ENCODE measurements around the gene MINDY4.
A peak's percentile ranks its signal among the peaks of the same experiment; 100 is the strongest.

MINDY4 gene

DNA sequence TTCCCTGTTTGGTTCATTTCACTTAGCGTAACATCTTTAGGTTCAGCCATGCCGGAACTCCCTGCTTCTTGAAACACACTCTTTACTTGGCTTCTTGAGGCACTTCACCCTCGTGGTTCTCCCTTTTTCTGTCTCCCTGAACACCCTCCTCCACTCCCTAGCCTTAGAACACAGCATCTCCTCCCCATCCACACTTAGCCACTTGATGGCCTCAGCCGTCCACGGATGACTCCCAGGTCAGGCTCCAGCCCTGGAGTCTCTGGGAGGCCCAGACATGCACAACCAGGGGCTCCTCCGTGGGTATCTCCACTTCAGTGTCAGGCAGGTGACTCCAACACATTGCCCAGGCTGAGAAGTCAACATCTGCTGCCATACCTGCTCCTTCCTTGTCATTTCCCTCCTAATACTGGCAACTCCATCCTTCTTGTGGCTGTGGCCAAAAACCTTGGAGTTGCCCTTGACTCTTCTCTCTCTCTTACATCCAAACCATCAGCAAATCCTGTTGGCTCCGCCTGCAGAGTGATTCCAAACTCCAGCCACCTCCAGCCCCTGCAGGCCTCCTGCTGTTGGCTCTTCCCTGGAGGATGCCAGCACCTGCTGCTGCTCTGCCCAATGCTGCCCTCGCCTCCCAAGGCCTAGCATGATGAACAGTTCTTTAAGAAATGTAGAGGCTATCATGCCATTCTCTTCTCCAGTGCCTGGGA is 27.7 kb upstream of the MINDY4 start:
- no peak for DNase-seq

DNA sequence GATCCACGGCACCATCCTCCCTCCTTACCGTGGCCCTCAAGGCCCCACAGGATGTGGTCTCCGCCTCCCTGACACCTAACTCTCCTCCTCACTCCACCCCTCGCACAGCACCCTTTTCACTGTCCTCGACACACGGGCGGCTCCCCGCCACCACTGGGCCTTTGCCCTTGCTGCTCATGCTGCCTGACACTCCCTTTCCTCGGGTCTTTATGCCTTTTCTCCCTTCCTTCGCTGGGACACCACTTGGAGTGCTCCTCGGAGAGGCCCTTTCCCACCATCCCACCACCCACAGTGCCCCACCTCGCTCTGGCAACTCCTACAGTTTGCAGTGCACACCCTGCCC is 27.2 kb upstream of the MINDY4 start:
- DNase-seq = no peak

DNA sequence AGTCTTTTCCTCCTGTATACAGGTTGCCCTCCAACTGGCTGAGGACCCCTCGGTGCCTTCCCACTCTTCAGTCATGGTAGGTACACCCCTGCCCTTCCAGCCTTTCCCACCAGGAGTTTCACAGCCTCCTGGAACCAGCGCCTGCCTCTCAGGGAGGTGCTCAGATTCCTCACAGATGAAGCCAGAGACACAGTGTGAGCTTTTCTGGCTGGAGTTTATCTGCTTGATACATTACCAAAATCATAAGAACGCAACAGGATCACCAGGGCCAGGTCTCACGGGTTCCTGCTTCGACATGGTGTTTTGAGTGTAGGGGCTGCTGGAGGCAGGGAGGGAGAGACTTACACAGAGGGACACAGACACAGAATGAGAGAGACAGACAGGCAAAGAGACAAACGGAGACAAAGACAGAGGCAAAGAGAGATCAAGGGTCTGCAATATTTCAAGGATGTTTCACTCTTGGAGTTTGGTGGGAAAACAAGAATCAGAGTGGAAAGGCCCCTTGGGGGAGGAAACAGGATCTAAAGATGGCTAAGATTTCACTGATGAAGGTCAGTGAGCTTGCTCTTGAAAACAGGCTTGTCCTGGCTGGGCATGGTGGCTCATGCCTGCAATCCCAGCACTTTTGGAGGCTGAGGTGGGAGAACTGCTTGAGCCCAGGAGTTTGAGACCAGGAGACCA is 25.8 kb upstream of the MINDY4 start:
- DNase-seq = no peak

DNA sequence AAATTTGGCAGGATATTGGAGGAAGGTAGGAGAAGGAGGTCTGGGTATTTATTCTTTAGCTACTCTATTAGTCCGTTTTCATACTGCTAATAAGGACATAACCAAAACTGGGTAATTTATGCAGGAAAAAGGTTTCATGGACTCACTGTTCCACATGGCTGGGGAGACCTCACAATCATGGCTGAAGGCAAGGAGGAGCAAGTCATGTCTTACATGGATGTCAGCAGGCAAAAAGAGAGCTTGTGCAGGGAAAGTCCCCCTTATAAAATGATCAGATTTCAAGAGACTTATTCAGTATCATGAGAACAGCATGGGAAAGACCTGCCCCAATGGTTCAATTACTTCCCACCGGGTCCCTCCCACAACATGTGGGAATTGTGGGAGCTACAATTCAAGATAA is 21.2 kb upstream of the MINDY4 start:
- DNase-seq = no peak

DNA sequence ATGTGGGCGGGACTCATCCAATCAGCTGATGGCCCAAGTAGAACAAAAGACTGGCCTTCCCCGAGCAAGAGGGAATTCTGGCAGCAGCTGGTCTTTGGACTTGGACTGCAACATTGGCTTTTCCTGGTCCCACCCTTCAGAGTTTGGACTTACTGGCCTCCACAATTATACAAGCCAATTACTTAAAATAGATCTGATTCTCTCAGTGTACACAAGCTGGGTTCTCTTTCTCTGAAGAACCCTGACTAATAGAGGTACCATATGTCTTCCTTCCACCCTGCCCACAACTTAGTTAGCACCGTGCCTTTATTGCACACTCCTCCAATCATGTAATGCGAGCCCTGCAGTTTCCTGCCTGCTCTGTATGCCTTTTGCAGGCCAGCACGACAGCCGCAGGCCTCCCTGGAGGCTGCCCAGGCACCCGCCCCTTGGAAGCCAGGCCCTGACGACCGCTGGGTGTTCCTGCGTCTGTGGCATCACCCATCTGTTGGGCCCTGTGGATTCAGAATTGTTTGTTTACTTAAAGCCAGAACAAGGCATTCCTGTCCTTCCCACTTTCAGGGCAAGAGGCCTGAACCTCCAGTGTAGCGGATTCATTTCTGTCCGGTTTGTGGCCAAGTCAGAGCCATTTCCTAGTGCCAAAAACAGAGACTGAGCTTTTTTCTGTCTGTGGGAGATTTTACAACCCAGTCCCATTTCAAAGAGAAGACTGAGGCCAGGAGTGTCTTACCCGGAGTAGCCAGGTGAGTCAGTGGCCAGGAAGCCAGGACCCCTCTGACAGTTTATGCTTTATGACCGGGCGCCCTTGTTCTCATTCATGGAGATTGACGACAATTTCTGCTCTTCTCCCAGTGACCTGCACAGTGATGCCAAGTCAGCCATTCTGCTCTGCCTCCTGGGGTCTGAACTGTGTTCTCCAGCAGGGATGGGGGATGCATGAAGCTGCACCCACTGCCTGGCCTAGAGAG is 20.2 kb upstream of the MINDY4 start:
- peak in 1 of 2 experiments; percentile 71 for DNase-seq

DNA sequence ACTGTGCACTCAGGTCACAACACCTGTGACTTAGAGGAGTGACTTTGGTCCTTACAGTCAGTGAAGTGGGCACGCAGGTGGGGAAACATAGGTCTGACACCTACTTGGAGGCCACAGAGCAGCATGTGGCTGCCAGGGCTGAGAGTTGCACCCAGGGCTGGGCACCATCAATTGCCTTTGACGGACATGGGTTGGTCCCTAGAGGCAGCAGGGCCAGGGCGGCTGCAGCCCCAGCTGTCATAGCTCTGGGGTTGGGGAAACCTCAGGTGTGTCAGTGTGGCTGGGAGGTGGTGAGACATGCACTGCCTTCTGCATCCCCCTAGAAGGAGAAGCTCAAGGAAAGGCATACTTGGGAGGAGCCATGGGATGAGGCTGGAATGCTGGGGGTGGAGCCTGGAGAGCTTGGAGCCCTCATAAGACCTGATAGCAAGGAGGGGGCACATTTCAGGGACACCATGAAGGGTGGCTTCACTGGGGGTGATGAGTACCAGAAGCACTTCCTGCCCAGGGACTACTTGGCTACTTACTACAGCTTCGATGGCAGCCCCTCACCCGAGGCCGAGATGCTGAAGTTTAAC is 19.4 kb upstream of the MINDY4 start, which contains the start of gene INMT:
Gene INMT, plus strand, starts transcription at position 440 of the 578 bp plus-strand sequence. Its CDS starts 16 bp downstream, at position 456.
- DNase-seq = no peak

DNA sequence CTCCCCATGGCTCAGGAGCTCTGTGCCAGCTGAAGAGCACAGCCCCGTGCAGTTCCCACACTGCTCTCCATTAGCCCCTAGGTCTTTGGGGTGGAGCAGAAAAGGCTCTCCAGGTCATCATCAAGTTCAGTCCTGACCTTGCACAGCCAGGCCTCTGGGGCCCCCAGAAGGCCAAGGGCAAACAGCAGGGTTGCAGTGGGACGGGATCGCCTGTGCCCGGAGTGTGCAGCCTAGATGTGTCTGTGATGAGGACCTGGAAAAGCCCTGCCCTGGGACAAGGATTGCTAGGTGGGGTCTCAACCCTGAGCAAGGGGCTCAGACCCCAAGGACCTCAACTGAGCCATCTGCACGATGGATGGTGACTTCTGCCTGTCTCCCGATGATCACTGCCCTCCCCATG is 18.7 kb upstream of the MINDY4 start:
- no peak for DNase-seq

DNA sequence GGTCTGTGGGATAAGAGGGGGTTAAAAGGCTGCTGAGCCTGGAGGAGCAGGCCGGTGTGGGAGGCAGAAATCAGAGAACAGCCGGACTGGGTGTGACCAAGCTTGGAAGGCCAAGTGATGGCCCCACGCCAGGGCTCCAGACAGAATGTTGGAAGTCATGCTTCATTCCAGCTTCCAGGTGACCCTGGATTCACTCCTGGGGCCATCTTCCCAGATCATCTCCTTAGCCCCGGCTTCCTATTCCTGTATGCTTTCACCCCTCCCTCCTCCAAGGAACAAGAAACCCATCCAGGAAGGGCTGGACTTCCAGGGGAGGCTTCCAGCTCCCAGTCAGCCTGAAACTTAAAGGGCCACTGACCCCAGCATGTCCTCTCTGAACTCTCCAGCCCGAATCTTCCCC is 18.2 kb upstream of the MINDY4 start:
- DNase-seq = no peak

DNA sequence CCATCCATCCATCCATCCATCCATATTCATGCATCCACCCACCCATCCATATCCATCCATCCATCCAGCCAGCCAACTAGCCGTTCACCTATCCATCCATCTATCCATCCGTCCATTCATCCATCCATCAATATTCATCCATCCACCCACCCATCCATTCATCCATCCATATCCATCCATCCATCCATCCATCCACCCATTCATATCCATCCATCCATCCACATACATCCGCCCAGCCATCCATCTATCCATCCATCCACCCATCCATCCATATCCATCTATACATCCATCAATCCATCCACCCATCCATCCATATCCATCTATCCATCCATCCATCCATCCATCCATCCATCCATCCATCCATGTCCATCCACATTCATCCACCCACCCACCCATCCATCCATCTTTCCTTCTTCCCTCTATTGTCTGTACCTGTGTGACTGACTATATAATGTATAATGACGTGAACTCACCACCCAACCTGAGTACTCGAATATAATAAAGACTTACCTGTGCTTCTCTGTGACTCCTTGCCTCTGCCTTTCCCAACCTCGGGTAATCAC is 16.8 kb upstream of the MINDY4 start:
- no peak for DNase-seq

DNA sequence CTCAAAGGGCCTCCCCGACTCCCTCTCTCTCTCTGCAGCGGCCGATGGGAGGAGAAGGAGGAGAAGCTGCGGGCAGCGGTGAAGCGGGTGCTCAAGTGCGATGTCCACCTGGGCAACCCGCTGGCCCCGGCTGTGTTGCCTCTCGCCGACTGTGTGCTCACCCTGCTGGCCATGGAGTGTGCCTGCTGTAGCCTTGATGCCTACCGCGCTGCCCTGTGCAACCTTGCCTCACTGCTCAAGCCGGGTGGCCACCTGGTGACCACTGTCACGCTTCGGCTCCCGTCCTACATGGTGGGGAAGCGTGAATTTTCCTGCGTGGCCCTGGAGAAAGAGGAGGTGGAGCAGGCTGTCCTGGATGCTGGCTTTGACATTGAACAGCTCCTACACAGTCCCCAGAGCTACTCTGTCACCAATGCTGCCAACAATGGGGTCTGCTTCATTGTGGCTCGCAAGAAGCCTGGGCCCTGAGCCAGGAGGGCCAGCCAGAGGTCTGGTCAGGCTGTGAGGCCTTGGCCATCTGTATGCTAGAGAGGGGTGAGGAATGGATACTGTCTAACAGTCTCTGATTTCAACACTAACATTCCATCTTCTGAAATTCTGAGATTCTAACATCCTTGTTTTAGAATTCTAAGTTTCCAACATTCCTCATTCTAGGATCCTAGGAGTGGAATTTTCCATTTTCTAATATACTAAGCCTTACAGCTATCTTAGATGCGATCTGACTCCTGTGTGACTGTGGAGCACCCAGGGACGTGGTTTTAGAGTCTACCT is 15.6 kb upstream of the MINDY4 start:
- DNase-seq = peak in 1 of 2 experiments; percentile 22

DNA sequence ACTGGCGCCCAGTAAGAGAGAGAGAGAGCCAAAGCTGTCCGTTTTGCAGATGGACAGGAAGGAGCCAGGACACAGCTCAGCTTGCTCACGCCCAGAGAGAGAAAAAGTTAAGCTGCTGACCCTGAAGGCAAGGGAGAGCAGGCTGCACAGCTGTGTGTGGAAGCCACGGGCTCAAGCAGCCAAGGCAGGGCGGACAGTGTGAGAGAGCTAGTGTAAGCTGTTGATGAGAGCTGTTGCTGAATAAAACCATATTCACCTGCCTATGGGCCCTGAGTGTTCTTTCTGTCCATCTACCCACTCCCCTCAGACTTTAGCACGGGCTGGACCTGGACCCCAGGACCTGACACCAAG is 13.9 kb upstream of the MINDY4 start:
- no peak for DNase-seq

DNA sequence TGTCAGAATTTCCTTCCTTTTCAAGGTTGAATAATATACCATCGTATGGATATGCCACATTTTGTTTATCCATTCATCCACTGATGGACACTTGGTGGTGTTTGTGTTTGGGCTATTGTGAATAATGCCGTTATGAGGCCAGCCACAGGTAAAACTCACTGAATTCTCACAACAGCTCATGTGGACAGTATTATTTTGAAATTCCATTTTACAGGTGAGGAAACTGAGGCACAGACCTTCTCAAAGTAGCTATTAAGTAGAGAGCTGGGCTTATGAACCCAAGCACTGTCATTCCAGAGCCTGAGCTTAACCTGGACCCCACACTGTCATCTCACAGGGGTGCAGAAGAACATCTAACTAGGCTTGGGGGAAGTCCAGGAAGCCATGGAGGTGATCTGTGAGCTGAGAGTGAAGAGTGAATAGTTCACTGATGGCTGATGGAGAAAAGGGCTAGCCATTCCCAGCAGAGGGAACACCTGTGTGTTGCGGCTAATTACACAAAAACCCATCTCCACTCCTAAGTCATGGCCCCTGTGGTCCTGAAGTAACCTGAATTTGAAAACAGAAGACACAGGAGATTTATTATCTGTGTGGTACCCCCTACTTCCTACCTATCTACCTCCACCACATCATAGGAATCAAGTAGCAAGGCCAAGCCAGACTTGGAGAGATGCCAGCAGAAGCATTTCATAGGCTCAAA is 10.6 kb upstream of the MINDY4 start:
- no peak for DNase-seq

DNA sequence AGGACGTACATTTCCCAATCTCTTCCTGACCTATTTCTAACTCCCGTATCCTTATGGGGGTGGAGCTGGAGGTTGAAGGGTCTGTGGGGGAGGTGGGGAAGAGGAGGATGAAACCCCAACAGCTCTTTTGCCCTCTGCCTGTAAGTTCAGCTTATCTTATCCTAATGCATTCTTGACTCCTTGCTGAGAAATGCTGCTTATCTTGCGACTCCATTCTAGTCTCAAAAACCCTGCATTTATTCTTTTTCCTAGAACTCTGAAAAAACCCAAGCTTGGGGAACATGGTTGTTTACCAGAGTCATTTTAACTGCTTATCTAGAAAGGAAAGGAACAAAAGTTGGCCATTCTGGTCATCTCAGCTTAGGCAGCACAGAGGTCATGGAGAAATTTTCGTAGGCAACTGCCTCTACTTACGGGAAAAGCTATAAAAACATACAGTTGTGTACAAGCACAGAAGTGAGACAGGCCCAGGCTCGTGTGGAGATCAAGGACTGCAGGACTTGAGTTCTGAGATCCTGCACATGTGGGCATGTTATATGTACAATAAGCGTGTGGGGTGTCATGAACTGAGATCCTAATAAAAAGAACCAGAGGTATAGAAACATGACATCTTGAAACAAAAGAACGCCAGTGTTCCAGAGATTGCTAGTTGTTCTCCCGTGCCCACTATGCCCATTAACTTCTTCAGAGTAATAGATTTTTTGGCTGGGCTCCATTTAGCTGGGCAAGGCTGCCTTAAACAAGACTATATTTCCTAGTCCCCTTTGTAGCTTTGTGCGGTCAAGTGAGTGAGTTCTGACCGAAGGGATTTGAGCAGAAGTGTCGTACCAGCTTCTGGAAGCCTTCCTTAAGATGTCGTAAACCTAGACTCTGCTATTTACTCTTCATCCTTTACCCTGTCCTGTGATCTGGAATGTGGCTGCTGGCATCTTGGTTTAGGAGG is 9.7 kb upstream of the MINDY4 start:
- DNase-seq = no peak

DNA sequence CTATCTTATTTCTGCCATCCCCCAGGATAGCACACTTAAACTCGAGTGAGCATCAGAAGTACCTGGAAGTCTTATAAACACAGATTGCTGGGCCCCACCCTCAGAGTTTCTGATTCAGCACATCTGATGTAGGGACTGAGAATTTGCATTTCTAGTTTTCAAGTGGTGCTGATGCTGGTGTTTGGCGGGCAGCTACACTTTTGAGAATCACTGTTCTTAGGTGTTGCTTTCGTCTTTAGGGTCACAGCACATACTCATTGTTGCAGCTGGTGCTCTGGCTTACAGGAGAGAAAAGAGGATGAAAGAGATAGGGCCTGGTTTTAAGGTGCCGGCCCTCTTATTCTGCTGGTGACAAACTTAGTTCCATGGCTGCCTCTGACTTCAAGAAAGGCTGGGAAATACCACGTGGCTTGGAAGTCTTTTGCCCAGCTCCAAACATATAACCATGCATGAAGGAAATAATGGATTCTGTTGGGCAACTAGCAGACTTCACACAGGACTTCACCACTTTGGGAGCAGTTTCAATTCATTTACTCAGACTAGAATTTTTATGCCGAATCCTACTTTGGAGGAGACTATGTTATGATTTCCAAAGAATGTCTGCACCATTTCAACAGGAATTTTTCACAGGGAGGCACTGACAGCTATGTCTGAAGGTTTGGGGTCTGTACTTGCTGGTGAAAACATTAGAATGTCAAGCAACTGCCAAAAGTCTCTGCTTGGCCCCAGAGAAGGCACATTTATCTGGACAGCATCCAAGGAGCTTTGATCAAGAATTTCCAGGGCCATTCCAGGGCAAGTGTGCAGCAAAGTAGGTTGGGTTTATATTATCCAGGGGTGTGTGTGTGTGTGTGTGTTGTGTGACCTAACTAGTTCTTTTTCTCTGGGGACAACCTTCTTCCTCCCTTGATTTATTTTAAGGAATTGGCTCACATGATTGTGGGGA is 6.9 kb upstream of the MINDY4 start:
- no peak for DNase-seq

DNA sequence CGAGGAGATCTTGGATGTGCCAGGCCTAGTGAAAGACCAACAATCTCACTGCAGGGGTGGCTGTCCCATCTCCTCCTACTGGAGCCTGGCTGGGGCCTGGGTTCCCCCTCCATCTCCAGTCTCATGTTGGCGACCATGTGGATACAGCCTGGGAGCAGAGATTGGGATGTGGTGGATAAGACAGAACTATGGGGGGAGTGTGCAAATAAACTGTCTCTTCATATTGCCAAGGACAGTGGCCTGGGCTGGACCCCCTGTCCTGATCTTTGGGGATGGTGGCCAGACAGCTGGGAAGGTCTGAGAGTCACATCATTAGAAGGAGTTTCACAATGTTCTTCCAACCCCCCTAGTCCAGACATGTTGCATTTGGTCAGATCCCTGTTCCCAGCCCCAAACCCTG is 5.8 kb upstream of the MINDY4 start:
- DNase-seq = no peak

DNA sequence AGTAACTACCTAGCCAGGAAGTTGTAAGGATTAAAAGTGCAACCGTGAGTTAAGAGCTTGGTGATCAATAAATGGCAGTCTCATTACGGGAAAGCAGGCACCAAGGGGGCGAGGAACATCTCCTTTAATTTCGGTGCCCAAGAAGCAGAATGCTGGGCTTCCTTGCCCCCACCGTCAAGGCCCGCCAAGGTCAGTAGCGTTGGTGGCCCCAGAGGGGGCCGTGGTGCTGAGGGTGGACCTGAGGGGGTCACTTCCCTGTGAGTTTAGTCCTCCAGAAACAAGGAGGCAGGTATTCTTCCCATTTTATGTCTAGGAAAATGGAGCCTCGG is 408 bp upstream of the MINDY4 start:
- no peak for DNase-seq

DNA sequence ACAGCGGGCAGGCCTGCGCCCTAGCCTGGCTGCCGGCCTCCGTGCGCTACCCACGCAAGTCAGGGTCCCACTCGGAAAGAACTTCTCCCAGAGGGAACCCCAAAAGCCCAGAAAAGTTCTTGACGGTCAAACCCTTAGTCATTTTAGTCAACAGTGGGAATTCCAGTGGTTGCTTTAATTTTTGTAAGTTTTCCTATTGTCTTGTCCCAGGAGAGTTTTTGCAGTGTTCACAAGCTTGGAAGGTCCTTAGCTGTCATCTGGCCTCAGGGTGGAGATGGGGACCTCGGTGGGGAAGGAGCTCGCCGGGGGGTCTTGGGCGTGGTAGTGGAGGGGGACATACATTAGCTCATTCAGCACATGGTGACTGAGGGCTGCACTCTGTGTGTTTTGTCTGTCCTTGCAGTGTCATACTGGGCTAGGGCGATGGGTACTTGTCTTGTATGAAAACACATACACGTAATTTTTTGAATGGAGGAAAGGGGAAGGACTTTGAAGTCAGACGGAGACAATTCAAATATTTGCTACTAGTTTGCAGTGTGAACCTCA is 736 bp downstream of the MINDY4 start:
- no peak for DNase-seq

DNA sequence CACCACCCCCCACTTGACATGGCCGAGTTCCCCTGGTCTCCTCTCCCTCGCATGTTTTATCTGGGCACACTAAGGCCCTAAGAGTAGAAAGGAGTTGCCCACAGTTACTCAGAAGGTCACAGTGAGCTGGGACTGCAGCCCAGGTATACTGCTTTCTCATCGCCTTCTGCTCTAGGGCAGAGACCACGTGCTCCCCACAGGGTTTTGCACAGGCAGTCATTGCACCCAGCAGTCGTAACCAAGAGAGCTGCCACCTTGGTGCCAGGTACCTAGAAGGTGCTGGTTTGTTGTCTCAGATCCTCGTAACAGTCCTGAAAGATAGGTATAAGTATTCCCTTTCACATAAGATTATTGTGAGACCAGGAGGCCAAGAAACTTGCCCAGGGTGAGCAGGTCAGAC is 1.8 kb downstream of the MINDY4 start:
- no peak for DNase-seq

DNA sequence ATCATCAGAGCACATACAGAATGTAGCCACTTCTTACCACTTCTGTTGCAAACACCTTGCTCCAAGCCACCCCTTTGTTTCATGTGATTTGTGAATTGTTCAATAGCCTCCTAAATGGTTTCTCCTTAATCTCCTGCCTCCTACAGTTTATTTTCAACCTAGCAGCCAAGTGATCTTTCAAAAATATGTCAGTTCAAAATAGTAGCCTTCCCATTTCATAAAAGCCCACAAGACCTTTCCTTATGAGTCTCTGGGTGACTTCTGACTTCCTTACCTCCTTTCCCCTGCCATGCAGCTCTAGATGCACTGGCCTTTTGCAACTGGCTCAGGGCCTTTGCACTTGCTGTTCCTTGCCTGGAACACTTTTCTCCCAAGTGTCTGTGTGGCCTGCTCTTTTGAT is 4.8 kb downstream of the MINDY4 start:
- DNase-seq = no peak

Data from cerebellar nuclear complex (tissue), 1 donor.